HPDE6-E6E7 (cell line): ENCODE data around the gene POTEF.
"Not testable (repeated sequence)": the region's sequence is repeated elsewhere in the genome, so short reads cannot be mapped to it uniquely, and the experiment has no call there.

Experiments
- DNase-seq: peaks from one replicate; pipeline ENCODE4 v3.0.0; 2011; ENCODE audit warnings: missing footprints; ENCODE audit errors: extremely low spot score

POTEF gene

GRCh38 chr2:130129120-130129829, at the start of gene POTEF:
Gene POTEF, minus strand, starts transcription at chr2:130129222. Its CDS starts 8,707 bp downstream, at chr2:130120515.
- DNase-seq, result not testable (repeated sequence)

- not testable (repeated sequence) for DNase-seq
These were observed 45.8 kb upstream of the POTEF start for GRCh38 chr2:130174866-130175265.

GRCh38 chr2:130169896-130170295, 40.9 kb upstream of the POTEF start:
- no peak for DNase-seq

GRCh38 chr2:130169163-130169562, 40.1 kb upstream of the POTEF start:
- not testable (repeated sequence) for DNase-seq

GRCh38 chr2:130166611-130167010, 37.6 kb upstream of the POTEF start:
- DNase-seq, result not testable (repeated sequence)

GRCh38 chr2:130165293-130166016, 36.4 kb upstream of the POTEF start:
- DNase-seq, result no peak

GRCh38 chr2:130162968-130163367, 33.9 kb upstream of the POTEF start:
- DNase-seq, result no peak

- DNase-seq, result not testable (repeated sequence)
These were observed 33.5 kb upstream of the POTEF start for GRCh38 chr2:130162486-130162885.

- DNase-seq, result not testable (repeated sequence)
These were observed 32.0 kb upstream of the POTEF start for GRCh38 chr2:130160838-130161705.

- no peak for DNase-seq
These were observed 31.1 kb upstream of the POTEF start for GRCh38 chr2:130160131-130160530.

GRCh38 chr2:130159376-130159775, 30.4 kb upstream of the POTEF start:
- DNase-seq, result not testable (repeated sequence)

- DNase-seq, result no peak
These were observed 29.6 kb upstream of the POTEF start for GRCh38 chr2:130158631-130159030.

- not testable (repeated sequence) for DNase-seq
These were observed 28.9 kb upstream of the POTEF start for GRCh38 chr2:130157825-130158514.

- not testable (repeated sequence) for DNase-seq
These were observed 28.3 kb upstream of the POTEF start for GRCh38 chr2:130157354-130157753.

- DNase-seq, result no peak
These were observed 27.6 kb upstream of the POTEF start for GRCh38 chr2:130156624-130157004.

- DNase-seq, result not testable (repeated sequence)
These were observed 27.1 kb upstream of the POTEF start for GRCh38 chr2:130155956-130156623.

- DNase-seq, result no peak
These were observed 26.0 kb upstream of the POTEF start for GRCh38 chr2:130154773-130155765.

GRCh38 chr2:130154423-130154770, 25.4 kb upstream of the POTEF start:
- not testable (repeated sequence) for DNase-seq

GRCh38 chr2:130153721-130154422, 24.9 kb upstream of the POTEF start:
- DNase-seq, result not testable (repeated sequence)
